ENCODE measurements around the gene ECE1. TPM values are rescaled to one million over a fixed set of nuclear protein-coding genes. Genes with fewer than 3 reads are reported as not detected.
"Not testable (repeated sequence)": the region's sequence is repeated elsewhere in the genome, so short reads cannot be mapped to it uniquely, and the experiment has no call there.

Gene ECE1
- total and polyA plus RNA-seq, 7 experiments from 2014 or later, result 21.3 to 97.4 (median 71.2) TPM

DNA sequence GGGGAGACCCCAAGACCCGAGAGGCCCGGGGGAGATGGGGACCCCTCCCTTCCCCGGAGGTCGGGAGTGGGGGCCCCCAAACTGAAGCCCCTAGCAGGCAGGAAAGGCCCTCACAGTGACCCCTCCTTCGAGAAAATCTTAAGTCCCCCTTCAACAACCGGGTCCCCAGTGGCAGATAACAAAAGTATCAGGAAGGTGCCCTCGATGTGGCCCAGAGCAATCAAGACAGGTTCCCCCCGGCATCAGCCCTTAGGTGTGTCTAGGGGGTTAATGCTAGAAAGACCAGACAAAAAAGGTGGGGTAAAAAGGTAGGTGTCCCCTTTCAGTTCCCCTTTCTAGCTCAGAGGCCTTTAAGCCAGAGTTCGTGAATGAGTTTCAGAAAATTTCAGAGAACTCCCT lies 282 bp upstream of the ECE1 start:
- ATAC-seq, result no peak
- no peaks in the 10 kb centered on the region for H3K9me3 ChIP-seq (ENCODE audit: control insufficient read depth in 2 of 3, low read length in 3 of 3)
- ChIA-PET CTCF (interaction anchor here (1.0 to 7.0 kb wide), 4 partner anchors 10 to 44 kb away, joined by 3 to 45 read pairs (median 38); no protein-coding TSS in a partner anchor), POLR2A (interaction anchor here (0.8 to 20.3 kb wide), 6 partner anchors 11 to 57 kb away, joined by 3 to 427 read pairs (median 70); no protein-coding TSS in a partner anchor)
- H3K9me3 Mint-ChIP-seq, result no peaks in the 10 kb centered on the region
- H3K27me3 ChIP-seq (ENCODE audit: control insufficient read depth in 2 of 2, insufficient read depth in 2 of 2, low read length in 2 of 2), result no peaks in the 10 kb centered on the region
- no peaks in the 10 kb centered on the region for H3K27me3 Mint-ChIP-seq
- peaks cover 0 to 6% (median 0%) of the 10 kb centered on the region in 5 donors for H3K36me3 Mint-ChIP-seq
- DNase-seq, result peak in 7 of 9 donors; percentile 5 to 27 (median 22)
- peak overlapping the region; percentile 84 to 96 (median 93) for H3K4me3 Mint-ChIP-seq
- peak overlapping the region; percentile 90 to 100 (median 96) for H3K27ac Mint-ChIP-seq
- no peaks in the 10 kb centered on the region for H3K36me3 ChIP-seq (ENCODE audit: control insufficient read depth in 2 of 3, insufficient read depth in 3 of 3, low read length in 3 of 3)
- H3K4me1 ChIP-seq (ENCODE audit: control insufficient read depth in 2 of 2, insufficient read depth in 2 of 2, low read length in 2 of 2), result peaks cover 48 to 49% of the 10 kb centered on the region in 2 donors
- H3K4me1 Mint-ChIP-seq, result peaks cover 43 to 76% (median 65%) of the 10 kb centered on the region in 7 donors
- peak overlapping the region; percentile 86 for H3K27ac ChIP-seq (ENCODE audit: low read depth, low read length)
- peak overlapping the region; percentile 54 for H3K4me3 ChIP-seq (ENCODE audit: low read length)
- intact Hi-C loops (cut with micrococcal nuclease), result loop anchor here (5.0 to 10.0 kb wide), 3 partner anchors 33 to 734 kb away; partner anchors contain the start of gene EIF4G3 (in 1 of the 2)

DNA sequence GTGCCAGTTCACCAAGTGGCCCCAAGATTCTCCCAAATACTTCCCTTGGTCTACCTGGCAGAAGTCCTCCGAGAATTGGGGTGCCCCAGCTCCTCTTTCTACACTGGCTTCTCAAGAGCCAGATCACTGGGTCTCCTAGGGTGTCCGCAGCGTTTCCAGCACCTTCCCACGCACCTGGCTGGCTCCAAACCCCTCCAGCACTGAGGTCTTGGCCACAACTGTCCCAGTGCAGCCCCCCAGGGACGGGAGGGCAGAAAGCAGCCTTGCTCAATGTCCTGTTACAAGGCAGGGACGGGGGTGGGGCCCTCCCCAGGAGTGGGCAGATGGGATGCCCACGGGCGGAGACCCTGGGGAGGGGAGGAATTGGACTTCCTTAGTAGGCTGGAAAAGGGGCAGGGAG lies 1.1 kb downstream of the ECE1 start:
- Histone ChIP-seq H3K4me1 (ENCODE audit: control insufficient read depth in 2 of 2, insufficient read depth in 2 of 2, low read length in 2 of 2) (peaks cover 37% of the 10 kb centered on the region in 2 donors), H3K27ac (ENCODE audit: low read depth, low read length) (peak overlapping the region; percentile 86), H3K36me3 (ENCODE audit: control insufficient read depth in 2 of 3, insufficient read depth in 3 of 3, low read length in 3 of 3) (peaks cover 0 to 5% (median 0%) of the 10 kb centered on the region in 3 experiments), H3K9me3 (ENCODE audit: control insufficient read depth in 2 of 3, low read length in 3 of 3) (no peaks in the 10 kb centered on the region), H3K27me3 (ENCODE audit: control insufficient read depth in 2 of 2, insufficient read depth in 2 of 2, low read length in 2 of 2) (no peaks in the 10 kb centered on the region), H3K4me3 (ENCODE audit: low read length) (peak overlapping the region; percentile 87)
- H3K4me3 Mint-ChIP-seq, result peak overlapping the region; percentile 84 to 93 (median 90)
- H3K27ac Mint-ChIP-seq, result peak overlapping the region in 8 of 9 donors; percentile 77 to 93 (median 84)
- DNase-seq (no peak), ATAC-seq (no peak)
- H3K4me1 Mint-ChIP-seq, result peaks cover 39 to 66% (median 57%) of the 10 kb centered on the region in 7 donors
- no peaks in the 10 kb centered on the region for H3K9me3 Mint-ChIP-seq
- intact Hi-C loops (cut with micrococcal nuclease), result loop anchor here in 1 of 2 donors (1.0 kb wide), 2 partner anchors 9 to 45 kb away; no protein-coding TSS in a partner anchor
- POLR2A ChIA-PET, result interaction anchor here (1.0 to 20.3 kb wide), 4 partner anchors 17 to 45 kb away, joined by 3 to 427 read pairs (median 3); no protein-coding TSS in a partner anchor
- peaks cover 0 to 11% (median 3%) of the 10 kb centered on the region in 5 donors for H3K36me3 Mint-ChIP-seq
- no peaks in the 10 kb centered on the region for H3K27me3 Mint-ChIP-seq
- CTCF ChIA-PET, result interaction anchor here (0.6 to 7.0 kb wide), 4 partner anchors 11 to 46 kb away, joined by 3 to 45 read pairs (median 20); no protein-coding TSS in a partner anchor

GRCh38 chr1:21287905-21288514 lies 2.3 kb downstream of the ECE1 start:
- H3K4me3 Mint-ChIP-seq, result peak overlapping the region in 9 of 10 donors; percentile 25 to 93 (median 88)
- POLR2A ChIA-PET, result interaction anchor here (0.6 to 20.3 kb wide), 8 partner anchors 8 to 57 kb away, joined by 3 to 427 read pairs (median 4); no protein-coding TSS in a partner anchor
- DNase-seq (no peak), ATAC-seq (no peak)
- no peaks in the 10 kb centered on the region for H3K27me3 ChIP-seq (ENCODE audit: control insufficient read depth in 2 of 2, insufficient read depth in 2 of 2, low read length in 2 of 2)
- peaks cover 35 to 64% (median 55%) of the 10 kb centered on the region in 7 donors for H3K4me1 Mint-ChIP-seq
- no peaks in the 10 kb centered on the region for H3K9me3 Mint-ChIP-seq
- intact Hi-C loops (cut with micrococcal nuclease), result no loop called here
- H3K36me3 Mint-ChIP-seq, result peaks cover 0 to 13% (median 5%) of the 10 kb centered on the region in 5 donors
- CTCF ChIA-PET, result interaction anchor here (0.7 to 2.2 kb wide), 4 partner anchors 18 to 46 kb away, joined by 3 to 7 read pairs (median 4); no protein-coding TSS in a partner anchor
- H3K27me3 Mint-ChIP-seq, result no peaks in the 10 kb centered on the region
- no peaks in the 10 kb centered on the region for H3K9me3 ChIP-seq (ENCODE audit: control insufficient read depth in 2 of 3, low read length in 3 of 3)
- H3K4me3 ChIP-seq (ENCODE audit: low read length), result no peak overlapping the region
- no peak overlapping the region for H3K27ac ChIP-seq (ENCODE audit: low read depth, low read length)
- peaks cover 0 to 5% (median 0%) of the 10 kb centered on the region in 3 experiments for H3K36me3 ChIP-seq (ENCODE audit: control insufficient read depth in 2 of 3, insufficient read depth in 3 of 3, low read length in 3 of 3)
- peaks cover 27 to 33% of the 10 kb centered on the region in 2 donors for H3K4me1 ChIP-seq (ENCODE audit: control insufficient read depth in 2 of 2, insufficient read depth in 2 of 2, low read length in 2 of 2)
- peak overlapping the region in 8 of 9 donors; percentile 29 to 85 (median 73) for H3K27ac Mint-ChIP-seq

GRCh38 chr1:21285386-21285785 lies 4.9 kb downstream of the ECE1 start:
- Mint-ChIP-seq H3K4me3 (peak overlapping the region in 1 of 10 donors; percentile 29), H3K36me3 (peaks cover 4 to 18% (median 6%) of the 10 kb centered on the region in 5 donors), H3K4me1 (peaks cover 32 to 57% (median 49%) of the 10 kb centered on the region in 7 donors)
- H3K27me3 ChIP-seq (ENCODE audit: control insufficient read depth in 2 of 2, insufficient read depth in 2 of 2, low read length in 2 of 2); H3K4me3 ChIP-seq (ENCODE audit: low read length); intact Hi-C loops (cut with micrococcal nuclease); H3K36me3 ChIP-seq (ENCODE audit: control insufficient read depth in 2 of 3, insufficient read depth in 3 of 3, low read length in 3 of 3); ATAC-seq; H3K27me3 Mint-ChIP-seq; DNase-seq; H3K27ac ChIP-seq (ENCODE audit: low read depth, low read length); H3K9me3 ChIP-seq (ENCODE audit: control insufficient read depth in 2 of 3, low read length in 3 of 3); H3K27ac Mint-ChIP-seq; H3K9me3 Mint-ChIP-seq: not testable (repeated sequence)
- H3K4me1 ChIP-seq (ENCODE audit: control insufficient read depth in 2 of 2, insufficient read depth in 2 of 2, low read length in 2 of 2), result peaks cover 23 to 28% of the 10 kb centered on the region in 2 donors
- ChIA-PET CTCF (interaction anchor here (0.6 kb wide), 1 partner anchor 15 kb away, joined by 3 read pairs; no protein-coding TSS in a partner anchor), POLR2A (interaction anchor here (1.2 to 20.3 kb wide), 4 partner anchors 8 to 31 kb away, joined by 3 to 427 read pairs (median 16); no protein-coding TSS in a partner anchor)

DNA sequence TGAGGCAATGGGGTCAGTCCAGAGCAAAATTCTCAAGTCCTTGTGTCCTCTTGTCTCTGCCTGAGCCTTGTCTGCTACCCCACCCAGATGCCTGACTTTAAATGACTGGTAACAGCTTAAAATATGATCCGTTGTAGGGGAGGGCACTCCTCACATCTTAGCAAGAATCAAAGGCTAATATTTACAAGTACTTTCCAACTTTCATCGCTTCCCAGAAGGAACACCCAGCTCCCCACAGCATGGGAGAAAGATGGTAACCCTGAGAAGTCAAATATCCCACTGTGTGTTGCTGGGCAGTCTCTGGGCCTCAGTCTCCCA lies 5.2 kb downstream of the ECE1 start:
- CTCF ChIA-PET, result interaction anchor here (0.6 to 1.3 kb wide), 2 partner anchors 13 to 15 kb away, joined by 3 read pairs; no protein-coding TSS in a partner anchor
- H3K27me3 ChIP-seq (ENCODE audit: control insufficient read depth in 2 of 2, insufficient read depth in 2 of 2, low read length in 2 of 2), result no peaks in the 10 kb centered on the region
- no peak overlapping the region for H3K27ac ChIP-seq (ENCODE audit: low read depth, low read length)
- H3K9me3 Mint-ChIP-seq, result peaks cover 0 to 2% (median 0%) of the 10 kb centered on the region in 11 donors
- H3K9me3 ChIP-seq (ENCODE audit: control insufficient read depth in 2 of 3, low read length in 3 of 3), result no peaks in the 10 kb centered on the region
- no peak overlapping the region for H3K27ac Mint-ChIP-seq
- peak overlapping the region in 1 of 10 donors; percentile 29 for H3K4me3 Mint-ChIP-seq
- H3K4me1 ChIP-seq (ENCODE audit: control insufficient read depth in 2 of 2, insufficient read depth in 2 of 2, low read length in 2 of 2), result peaks cover 27 to 31% of the 10 kb centered on the region in 2 donors
- intact Hi-C loops (cut with micrococcal nuclease), result no loop called here
- DNase-seq, result no peak
- peaks cover 0 to 5% (median 0%) of the 10 kb centered on the region in 3 experiments for H3K36me3 ChIP-seq (ENCODE audit: control insufficient read depth in 2 of 3, insufficient read depth in 3 of 3, low read length in 3 of 3)
- ATAC-seq, result no peak
- no peak overlapping the region for H3K4me3 ChIP-seq (ENCODE audit: low read length)
- H3K36me3 Mint-ChIP-seq, result peaks cover 4 to 18% (median 10%) of the 10 kb centered on the region in 5 donors
- POLR2A ChIA-PET, result interaction anchor here (1.2 to 20.3 kb wide), 3 partner anchors 9 to 31 kb away, joined by 3 to 427 read pairs (median 15); no protein-coding TSS in a partner anchor
- peaks cover 36 to 61% (median 52%) of the 10 kb centered on the region in 7 donors for H3K4me1 Mint-ChIP-seq
- no peaks in the 10 kb centered on the region for H3K27me3 Mint-ChIP-seq

Data from naive thymus-derived CD4-positive, alpha-beta T cell (primary cell).